Keratinocyte (primary cell): Measurements from ENCODE around the gene LAMB1. TPM values are rescaled to one million over a fixed set of nuclear protein-coding genes. Genes with fewer than 3 reads are reported as not detected.

ENCODE experiments used
- DNase-seq: peaks from one replicate; pipeline ENCODE4 v3.0.0-alpha.2; 2011; ENCODE audit warnings: low read depth, missing footprints, low spot score
- FAIRE-seq: peaks from 2 replicates; lab custom pipeline; 2011; peaks lifted over from hg19 to GRCh38; lab: Jason Lieb, UNC
- H2AFZ ChIP-seq: 2 replicates; pipeline ENCODE4 v1.6.0; 2012; ENCODE audit warnings: low read length, control low read depth, inconsistent platforms; ENCODE audit not compliant: control insufficient read depth
- H3K27ac ChIP-seq: 2 replicates; pipeline ENCODE4 v1.5.1; 2011; ENCODE audit warnings: low read length; ENCODE audit not compliant: control insufficient read depth, insufficient read depth
- H3K27me3 ChIP-seq: 3 replicates; pipeline ENCODE4 v1.6.0; 2011; ENCODE audit warnings: low read length; ENCODE audit not compliant: control insufficient read depth, insufficient read depth; ENCODE audit errors: extremely low read depth
- H3K36me3 ChIP-seq, 2 experiments: 2 replicates in 1 of 2; 3 replicates in 1 of 2; pipeline ENCODE4 v1.5.1; 2011; ENCODE audit warnings: low read length in 2 of 2, mild to moderate bottlenecking in 1 of 2; ENCODE audit not compliant: control insufficient read depth in 2 of 2, insufficient read depth in 2 of 2; ENCODE audit errors: extremely low read depth in 1 of 2
- H3K4me1 ChIP-seq: 3 replicates; pipeline ENCODE4 v1.5.1; 2011; ENCODE audit warnings: low read length; ENCODE audit not compliant: control insufficient read depth, insufficient read depth; ENCODE audit errors: extremely low read depth
- H3K4me2 ChIP-seq: 3 replicates; pipeline ENCODE4 v1.6.0; 2011; ENCODE audit warnings: low read depth, low read length; ENCODE audit not compliant: control insufficient read depth, insufficient read depth; ENCODE audit errors: extremely low read depth
- H3K4me3 ChIP-seq, 3 experiments: fragments of 200-600 bp in 1 of 3; sonication (generic) in 1 of 3; 2 replicates in 2 of 3; 3 replicates in 1 of 3; pipeline ENCODE4 v1.5.1; 2011 to 2016; ENCODE audit warnings: low read length in 3 of 3, mild to moderate bottlenecking in 3 of 3, control low read depth in 2 of 3, inconsistent platforms in 1 of 3, low read depth in 1 of 3, mixed read lengths in 1 of 3, mixed run types in 1 of 3, moderate library complexity in 1 of 3; ENCODE audit not compliant: control insufficient read depth in 2 of 3, insufficient read depth in 2 of 3; ENCODE audit errors: extremely low read depth in 1 of 3
- H3K79me2 ChIP-seq: 2 replicates; pipeline ENCODE4 v1.6.0; 2012; ENCODE audit warnings: low read length; ENCODE audit not compliant: control insufficient read depth, insufficient read depth
- H3K9ac ChIP-seq: 3 replicates; pipeline ENCODE4 v1.6.0; 2011; ENCODE audit warnings: low read length; ENCODE audit not compliant: control insufficient read depth, insufficient read depth; ENCODE audit errors: extremely low read depth
- H3K9me1 ChIP-seq: 3 replicates; pipeline ENCODE4 v1.6.0; 2011; ENCODE audit warnings: low read length; ENCODE audit not compliant: control insufficient read depth, insufficient read depth; ENCODE audit errors: extremely low read depth
- H3K9me3 ChIP-seq: 2 replicates; pipeline ENCODE4 v1.5.1; 2012; ENCODE audit warnings: low read depth, low read length; ENCODE audit not compliant: control insufficient read depth
- H4K20me1 ChIP-seq: 3 replicates; pipeline ENCODE4 v1.6.0; 2011; ENCODE audit warnings: low read length; ENCODE audit not compliant: control insufficient read depth, insufficient read depth; ENCODE audit errors: extremely low read depth
- EZH2 ChIP-seq: IDR thresholded peaks from one replicate; pipeline ENCODE4 v1.6.1; 2012; ENCODE audit warnings: inconsistent platforms, mild to moderate bottlenecking, low read length, moderate library complexity
- dilution Hi-C: fragments of 300-500 bp; cut with MboI; formaldehyde crosslinking; loops from one replicate; pipeline ENCODE4 v1.7.0; 2020; ENCODE audit warnings: low sequenced_read_pairs; ENCODE audit not compliant: extremely low pct_ligation_motif_present
- polyA plus RNA-seq, 5 experiments: library from polyadenylated mRNA; depleted of rRNA in 3 of 5; stranded (reverse) in 3 of 5; stranded (forward) in 1 of 5; unstranded in 1 of 5; fragments of >200 nt; gene quantifications; 1 replicate in 1 of 5; 2 replicates in 3 of 5; 3 replicates in 1 of 5; pipeline versions ENCODE4 v1.2.1 to v1.2.3, GENCODE V29; 2011 to 2012; ENCODE audit warnings: missing spikeins in 2 of 5, low read depth in 1 of 5, low replicate concordance in 1 of 5
- TF ChIP-seq, protein P1 (sequence below), 3 experiments: IDR thresholded peaks in 1 of 3; conservative IDR thresholded peaks in 1 of 3; optimal IDR thresholded peaks in 1 of 3; 2 replicates in 2 of 3; 3 replicates in 1 of 3; pipeline versions ENCODE3 to v1.5.1; 2011; ENCODE audit warnings: low read length in 3 of 3, mild to moderate bottlenecking in 3 of 3, moderate library complexity in 2 of 3, control low read depth in 1 of 3, inconsistent platforms in 1 of 3; ENCODE audit not compliant: insufficient read depth in 2 of 3; ENCODE audit errors: extremely low read depth in 1 of 3

The LAMB1 gene
- polyA plus RNA-seq, 1 donor (not counting 4 experiments of a cell fraction or from before 2014, with no cell fraction given) = 97.9 TPM

DNA sequence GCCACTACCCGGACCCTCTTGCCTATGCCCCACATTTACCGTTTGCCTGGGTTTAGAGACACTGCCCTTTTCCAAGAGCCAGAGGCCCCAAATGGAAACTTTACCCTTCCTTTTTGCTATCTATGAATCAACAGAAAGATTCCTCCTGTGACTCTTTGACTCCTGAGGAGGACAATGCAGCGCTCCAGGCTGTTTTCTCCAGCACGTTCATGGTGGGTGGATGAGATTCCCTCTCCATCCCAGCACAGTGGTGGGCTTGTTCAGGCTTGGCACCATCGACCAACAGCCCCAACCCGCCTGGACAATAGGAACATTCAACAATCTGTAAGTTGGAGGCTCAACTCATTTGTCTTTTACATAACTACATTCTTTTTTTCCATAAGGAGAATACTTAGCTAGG, 56.1 kb downstream of the LAMB1 start:
- H3K36me3 ChIP-seq = peaks cover 22 to 54% of the 10 kb centered on the region in 2 experiments
- no peak overlapping the region for H3K9ac ChIP-seq
- H3K4me1 ChIP-seq = peaks cover 18% of the 10 kb centered on the region
- dilution Hi-C loops = no loop called here
- H4K20me1 ChIP-seq = no peaks in the 10 kb centered on the region
- H3K27ac ChIP-seq = no peak overlapping the region
- DNase-seq (no peak), FAIRE-seq (no peak)
- no peaks in the 10 kb centered on the region for H3K27me3 ChIP-seq
- H3K9me1 ChIP-seq = peaks cover 3% of the 10 kb centered on the region
- no peaks in the 10 kb centered on the region for H3K9me3 ChIP-seq
- H3K79me2 ChIP-seq = no peaks in the 10 kb centered on the region
- TF ChIP-seq EZH2 = no peak
- TF ChIP-seq, protein P1, sequence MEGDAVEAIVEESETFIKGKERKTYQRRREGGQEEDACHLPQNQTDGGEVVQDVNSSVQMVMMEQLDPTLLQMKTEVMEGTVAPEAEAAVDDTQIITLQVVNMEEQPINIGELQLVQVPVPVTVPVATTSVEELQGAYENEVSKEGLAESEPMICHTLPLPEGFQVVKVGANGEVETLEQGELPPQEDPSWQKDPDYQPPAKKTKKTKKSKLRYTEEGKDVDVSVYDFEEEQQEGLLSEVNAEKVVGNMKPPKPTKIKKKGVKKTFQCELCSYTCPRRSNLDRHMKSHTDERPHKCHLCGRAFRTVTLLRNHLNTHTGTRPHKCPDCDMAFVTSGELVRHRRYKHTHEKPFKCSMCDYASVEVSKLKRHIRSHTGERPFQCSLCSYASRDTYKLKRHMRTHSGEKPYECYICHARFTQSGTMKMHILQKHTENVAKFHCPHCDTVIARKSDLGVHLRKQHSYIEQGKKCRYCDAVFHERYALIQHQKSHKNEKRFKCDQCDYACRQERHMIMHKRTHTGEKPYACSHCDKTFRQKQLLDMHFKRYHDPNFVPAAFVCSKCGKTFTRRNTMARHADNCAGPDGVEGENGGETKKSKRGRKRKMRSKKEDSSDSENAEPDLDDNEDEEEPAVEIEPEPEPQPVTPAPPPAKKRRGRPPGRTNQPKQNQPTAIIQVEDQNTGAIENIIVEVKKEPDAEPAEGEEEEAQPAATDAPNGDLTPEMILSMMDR (optimal IDR thresholded peaks at IDR 0.05 in 1 of 3, IDR thresholded peaks at IDR 0.05 in 1 of 3, conservative IDR thresholded peaks at IDR 0.05 in 1 of 3; ENCODE audit: extremely low read depth in 1 of 3, insufficient read depth in 2 of 3, low read length in 3 of 3) = no peak
- H3K4me3 ChIP-seq = no peak overlapping the region
- no peak overlapping the region for H3K4me2 ChIP-seq
- H2AFZ ChIP-seq = no peak overlapping the region

DNA sequence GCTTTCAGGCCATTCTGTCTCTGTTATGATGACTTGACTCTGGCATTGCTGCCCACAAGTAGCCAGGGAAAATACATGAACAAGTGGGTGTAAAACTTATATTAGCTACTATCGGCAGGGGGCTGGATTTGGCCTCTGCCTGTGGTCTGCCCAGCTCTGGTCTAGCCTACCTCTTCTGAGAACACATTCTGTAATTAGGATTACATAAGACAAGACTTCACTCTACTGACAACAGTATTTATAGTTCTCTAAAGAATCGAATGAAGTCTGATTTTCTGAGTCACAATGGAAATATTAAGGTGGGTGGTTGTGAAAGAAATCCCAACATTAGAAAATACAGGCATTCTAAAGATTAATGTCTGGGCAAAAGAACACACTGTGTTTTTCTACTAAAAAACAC, 56.5 kb downstream of the LAMB1 start:
- no peak for FAIRE-seq
- Histone ChIP-seq H3K9ac (no peak overlapping the region), H3K4me1 (peaks cover 15% of the 10 kb centered on the region)

More for the DNA sequence above, 56.5 kb downstream of the LAMB1 start:
- H3K27me3 ChIP-seq = no peaks in the 10 kb centered on the region
- TF ChIP-seq, protein P1 (optimal IDR thresholded peaks at IDR 0.05 in 1 of 3, IDR thresholded peaks at IDR 0.05 in 1 of 3, conservative IDR thresholded peaks at IDR 0.05 in 1 of 3; ENCODE audit: extremely low read depth in 1 of 3, insufficient read depth in 2 of 3, low read length in 3 of 3) = no peak
- no peak for TF ChIP-seq EZH2
- H3K79me2 ChIP-seq = no peaks in the 10 kb centered on the region
- no peak overlapping the region for H3K4me3 ChIP-seq
- no peaks in the 10 kb centered on the region for H4K20me1 ChIP-seq
- peaks cover 3% of the 10 kb centered on the region for H3K9me1 ChIP-seq
- no peak for DNase-seq
- H3K36me3 ChIP-seq = peaks cover 18 to 50% of the 10 kb centered on the region in 2 experiments
- H2AFZ ChIP-seq = no peak overlapping the region
- no peaks in the 10 kb centered on the region for H3K9me3 ChIP-seq
- no peak overlapping the region for H3K27ac ChIP-seq
- dilution Hi-C loops = no loop called here
- H3K4me2 ChIP-seq = no peak overlapping the region
